GM10847 (cell line): ENCODE measurements around the gene CSNK1G2.

Source experiments
- POLR2A ChIP-seq: IDR thresholded peaks from 2 replicates; pipeline ENCODE4 v1.6.1; 2011; ENCODE audit not compliant: insufficient read length; ENCODE audit errors: extremely low read depth

CSNK1G2 gene

DNA sequence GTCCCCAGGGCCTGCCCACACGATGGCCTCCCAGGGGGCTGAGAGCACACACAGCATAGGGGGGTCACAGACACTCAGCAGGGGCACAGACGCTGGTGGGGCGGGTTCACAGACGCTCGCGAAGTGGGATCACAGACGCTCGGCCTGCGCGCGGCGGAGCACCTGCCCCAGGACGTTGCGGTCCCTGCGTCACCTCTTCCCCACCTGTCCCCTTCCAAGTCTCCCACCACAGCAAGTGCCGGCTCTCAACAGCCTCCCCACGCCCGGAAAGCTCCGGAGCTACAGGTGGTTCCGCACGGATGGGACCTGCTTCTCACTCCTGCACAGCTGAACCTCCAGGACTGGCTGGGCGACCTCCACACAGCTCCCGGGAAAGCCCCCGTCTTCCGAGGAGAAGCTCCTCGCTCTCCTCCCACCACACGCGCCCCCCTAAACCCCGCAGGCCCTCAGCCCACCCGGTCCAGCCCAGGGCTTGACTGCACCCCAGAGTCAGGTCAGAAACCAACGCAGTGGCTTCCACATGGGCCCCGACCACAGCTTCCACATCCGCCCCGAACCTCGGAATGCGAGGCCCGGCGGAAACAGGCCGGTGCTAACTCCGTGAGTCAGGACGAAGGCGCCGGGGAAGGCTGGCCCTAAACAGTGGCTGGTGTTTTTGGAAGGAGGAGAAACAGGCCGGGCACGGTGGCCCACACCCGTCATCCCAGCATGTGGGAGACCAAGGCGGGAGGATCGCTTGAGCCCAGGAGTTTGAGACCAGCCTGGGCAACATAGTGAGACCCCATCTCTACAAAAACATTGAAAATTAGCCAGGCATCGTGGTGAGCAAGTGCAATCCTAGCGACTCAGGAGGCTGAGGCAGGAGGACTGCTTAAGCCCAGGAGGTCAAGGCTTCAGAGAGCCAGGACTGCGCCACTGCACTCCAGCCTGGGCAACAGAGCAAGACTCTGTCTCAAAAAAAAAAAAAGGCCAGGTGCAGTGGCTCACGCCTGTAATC, 58.0 kb downstream of the CSNK1G2 start:
- no peak for TF ChIP-seq POLR2A

DNA sequence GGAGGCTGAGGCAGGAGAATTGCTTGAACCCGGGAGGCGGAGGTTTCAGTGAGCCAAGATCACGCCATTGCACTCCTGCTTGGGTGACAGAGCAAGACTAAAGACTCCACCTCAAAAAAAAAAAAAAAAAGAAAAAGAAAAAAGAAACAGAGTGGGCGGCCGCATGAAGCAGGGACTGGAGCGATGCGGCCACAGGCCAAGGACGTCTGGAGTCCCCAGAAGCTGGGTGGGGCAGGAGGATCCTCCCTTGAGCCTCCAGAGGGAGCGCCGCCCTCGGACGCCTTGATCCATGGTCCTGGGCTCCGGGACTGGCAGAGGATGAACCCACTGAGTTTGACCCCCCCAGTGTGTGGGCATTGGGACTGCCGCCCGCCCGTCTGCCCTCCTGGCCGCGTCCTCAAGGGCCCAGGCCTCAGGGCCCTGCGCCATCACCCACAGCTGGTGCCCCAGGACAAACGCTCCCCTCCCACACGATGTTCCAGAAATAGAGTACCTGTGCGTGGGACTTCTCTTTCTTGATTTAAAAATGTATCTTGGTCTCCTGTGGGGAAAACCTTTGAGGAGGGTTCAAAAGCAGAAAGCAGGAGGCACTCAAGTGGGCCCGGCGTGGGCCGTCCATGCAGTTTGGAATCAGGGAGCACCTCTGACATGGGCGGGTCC, 59.0 kb downstream of the CSNK1G2 start:
- no peak for TF ChIP-seq POLR2A

DNA sequence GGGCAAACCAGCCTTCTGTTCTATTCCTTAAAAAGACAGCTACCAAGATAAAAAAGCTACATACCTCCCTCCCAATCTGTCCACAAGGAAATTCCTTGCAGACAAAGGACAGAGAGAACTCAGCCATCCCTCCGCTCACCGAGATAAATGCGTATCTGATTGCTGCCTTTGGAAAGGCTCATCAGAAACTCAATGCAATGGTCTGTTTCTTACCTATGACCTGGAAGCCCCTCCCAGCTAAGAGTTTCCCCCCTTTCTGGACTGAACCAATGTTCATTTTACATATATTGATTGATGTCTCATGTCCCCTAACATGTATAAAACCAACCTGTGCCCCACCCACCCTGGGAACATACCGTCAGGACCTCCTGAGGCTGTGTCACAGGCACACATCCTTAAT, 62.9 kb downstream of the CSNK1G2 start:
- TF ChIP-seq POLR2A, result no peak

DNA sequence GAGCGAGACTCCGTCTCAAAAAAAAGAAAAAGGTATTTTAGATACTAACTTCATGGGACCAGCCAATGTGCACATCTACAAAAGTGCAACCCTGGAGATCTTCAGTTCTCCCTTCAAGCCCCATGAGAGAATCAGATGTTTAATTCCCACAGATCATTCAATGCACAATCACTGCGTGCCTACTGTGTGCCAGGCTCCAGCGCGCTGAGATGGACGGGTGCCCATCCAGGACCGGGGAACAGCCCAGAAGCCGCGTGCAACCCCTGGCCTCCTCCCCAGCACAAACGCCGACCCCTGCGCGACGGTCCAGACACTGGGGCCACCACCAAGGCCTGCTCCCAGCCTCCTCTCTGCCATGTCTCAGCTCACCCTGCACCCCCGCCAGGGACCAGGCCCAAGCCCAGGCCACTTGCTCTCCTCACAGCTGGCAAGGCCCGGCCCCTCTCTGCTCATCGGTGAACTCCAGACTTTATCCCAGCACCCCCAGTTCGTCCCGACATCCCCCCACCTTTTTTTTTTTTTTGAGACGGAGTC, 69.2 kb downstream of the CSNK1G2 start:
- TF ChIP-seq POLR2A, result no peak

DNA sequence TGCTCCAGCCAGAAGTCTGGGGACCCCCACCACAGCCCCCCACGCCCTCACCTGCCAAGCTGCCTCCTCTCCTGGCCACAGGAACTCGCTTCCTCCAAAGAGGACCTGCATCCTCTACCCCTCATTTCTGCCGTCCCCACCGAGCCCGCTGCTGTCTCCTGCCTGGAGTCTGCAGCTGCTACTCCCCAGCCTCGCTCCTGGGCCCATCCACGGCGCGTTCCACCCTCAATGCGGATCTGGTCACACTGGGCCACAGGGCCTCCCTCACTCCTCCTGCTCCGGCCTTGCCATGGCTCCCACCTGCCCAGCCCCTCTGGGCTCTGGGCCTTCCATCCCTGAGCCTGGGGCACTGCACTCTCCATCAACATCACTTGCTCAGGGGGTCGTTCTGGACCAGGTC, 70.2 kb downstream of the CSNK1G2 start:
- no peak for TF ChIP-seq POLR2A

DNA sequence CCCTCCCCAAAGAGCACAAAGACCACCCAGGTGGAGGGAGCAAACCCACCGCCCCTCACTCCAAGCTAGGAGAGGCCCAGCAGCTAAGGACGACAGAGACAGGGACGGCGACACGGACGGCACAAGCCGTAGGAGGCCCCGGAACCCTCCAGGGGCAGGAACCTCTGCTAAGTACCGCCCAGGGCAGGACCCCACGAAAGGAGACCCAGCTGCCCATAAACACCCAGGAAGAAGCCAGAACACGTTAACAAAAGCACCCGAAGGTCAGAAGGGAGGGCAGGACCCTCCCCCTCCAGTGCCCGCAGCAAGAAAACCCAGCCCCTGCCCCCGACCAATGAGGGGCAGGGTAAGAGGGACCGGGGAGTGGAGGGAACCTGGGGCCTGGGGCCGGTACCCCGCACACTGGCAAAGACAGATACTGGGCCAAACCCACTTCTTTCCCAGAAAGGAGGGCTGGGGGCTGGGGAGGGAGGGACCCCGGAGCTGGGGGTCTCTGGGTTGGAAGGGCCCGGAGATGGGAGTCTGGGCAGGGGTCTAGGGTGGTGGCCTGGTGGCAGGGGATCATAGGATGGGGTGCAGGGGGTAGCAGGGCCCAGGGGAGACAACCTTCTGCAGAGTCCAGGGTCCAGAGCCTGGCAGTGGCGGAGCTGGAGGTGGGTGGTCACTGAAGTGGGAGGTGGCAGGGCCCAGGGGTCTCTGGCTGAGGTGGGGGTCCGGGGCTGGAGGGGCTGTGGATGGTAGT, 72.1 kb downstream of the CSNK1G2 start:
- no peak for TF ChIP-seq POLR2A

DNA sequence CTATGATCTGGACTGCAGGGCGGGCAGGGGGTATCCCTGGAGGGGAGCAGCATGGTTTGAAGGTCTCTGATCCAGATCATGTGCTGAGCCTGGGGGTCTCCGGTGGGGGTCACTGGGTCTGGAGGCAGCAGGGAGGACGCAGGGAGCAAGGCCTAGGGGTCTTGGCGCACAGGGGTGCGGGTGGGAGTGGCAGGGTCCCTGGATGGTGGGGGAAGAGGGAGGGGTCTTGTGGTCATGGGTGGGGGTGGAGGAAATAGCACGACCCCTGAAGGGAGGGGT, 72.7 kb downstream of the CSNK1G2 start:
- no peak for TF ChIP-seq POLR2A

DNA sequence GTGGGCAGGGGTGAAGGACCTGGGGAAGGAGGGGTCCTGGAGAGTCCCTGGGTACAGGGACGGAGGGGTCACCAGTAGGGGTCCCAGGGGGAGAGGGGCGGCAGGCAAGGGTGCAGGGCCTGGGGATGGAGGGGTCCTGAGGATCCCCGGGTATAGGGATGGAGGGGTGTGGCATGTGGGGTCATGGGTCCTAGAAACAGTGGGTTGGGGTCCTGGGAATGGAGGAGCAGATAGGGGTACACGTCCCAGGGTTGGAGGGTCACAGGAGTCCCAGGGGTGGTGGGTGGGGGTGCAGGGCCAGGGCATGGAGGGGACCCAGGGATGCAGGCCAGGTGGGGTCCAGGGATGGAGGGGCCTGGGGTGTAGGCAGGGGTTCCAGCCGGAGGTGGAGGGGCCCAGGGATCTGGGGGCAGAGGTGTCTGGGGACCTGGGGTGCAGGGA, 73.2 kb downstream of the CSNK1G2 start:
- no peak for TF ChIP-seq POLR2A

DNA sequence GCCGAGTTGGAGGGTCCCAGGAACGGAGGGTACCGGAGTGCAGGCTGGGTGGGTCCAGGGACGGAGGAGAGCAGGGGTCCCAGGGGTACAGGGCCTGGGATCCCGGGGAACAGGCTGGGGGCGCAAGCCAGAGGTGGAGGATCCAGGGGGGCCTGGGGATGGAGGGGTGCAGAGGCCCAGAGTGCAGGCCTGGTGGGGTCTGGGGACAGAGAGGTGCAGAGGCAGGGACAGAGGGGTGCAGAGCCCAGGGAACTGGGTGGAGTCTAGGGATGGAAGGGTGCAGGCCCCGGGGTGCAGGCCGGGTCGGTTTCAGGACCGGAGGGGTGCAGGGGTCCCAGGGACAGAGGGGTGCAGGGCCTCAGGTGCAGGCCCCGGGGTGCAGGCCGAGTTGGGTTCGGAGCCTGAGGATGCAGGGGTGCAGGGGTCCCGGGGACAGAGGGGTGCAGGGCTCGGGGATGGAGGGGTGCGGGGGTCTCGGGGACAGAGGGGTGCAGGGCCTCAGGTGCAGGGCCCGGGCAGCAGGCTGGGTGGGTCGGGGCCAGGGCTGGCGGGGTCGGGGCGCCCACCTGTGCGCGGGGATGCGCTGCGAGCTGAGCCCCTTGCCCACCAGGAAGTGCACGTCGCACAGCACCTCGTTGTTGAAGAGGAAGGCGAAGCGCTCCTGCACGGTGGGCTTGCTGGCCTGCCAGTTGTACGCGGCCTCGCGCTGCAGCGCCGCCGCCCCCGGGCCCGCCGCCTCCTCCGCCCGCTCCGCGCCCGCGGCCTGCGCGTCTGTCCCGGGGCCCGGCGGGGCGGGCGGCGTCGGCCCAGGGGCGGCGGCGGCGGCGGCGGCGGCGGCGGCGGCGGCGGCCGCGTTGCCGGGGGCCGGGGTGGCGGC, 74.0 kb downstream of the CSNK1G2 start:
- no peak for TF ChIP-seq POLR2A

DNA sequence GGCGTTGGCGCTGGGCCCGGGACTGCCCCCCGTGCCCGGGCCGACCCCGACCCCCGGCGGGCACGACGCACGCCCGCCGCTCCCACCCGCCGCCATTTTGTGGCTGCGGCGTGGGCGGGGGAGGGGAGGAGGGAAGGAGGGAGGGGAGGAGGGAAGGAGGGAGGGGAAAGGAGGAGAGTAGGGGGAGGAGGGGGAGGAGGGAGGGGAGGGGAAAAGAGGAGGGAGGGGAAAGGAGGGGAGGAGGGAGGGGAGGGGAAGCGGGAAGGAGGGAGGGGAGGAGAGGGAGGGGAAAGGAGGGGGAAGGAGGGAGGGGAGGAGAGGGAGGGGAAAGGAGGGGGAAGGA, 74.6 kb downstream of the CSNK1G2 start, which contains the start of gene BTBD2:
BTBD2 (minus strand) TSS at position 107 of the 343 bp plus-strand sequence; CDS start at position 96, 11 bp downstream.
- peak; percentile 21 for TF ChIP-seq POLR2A

DNA sequence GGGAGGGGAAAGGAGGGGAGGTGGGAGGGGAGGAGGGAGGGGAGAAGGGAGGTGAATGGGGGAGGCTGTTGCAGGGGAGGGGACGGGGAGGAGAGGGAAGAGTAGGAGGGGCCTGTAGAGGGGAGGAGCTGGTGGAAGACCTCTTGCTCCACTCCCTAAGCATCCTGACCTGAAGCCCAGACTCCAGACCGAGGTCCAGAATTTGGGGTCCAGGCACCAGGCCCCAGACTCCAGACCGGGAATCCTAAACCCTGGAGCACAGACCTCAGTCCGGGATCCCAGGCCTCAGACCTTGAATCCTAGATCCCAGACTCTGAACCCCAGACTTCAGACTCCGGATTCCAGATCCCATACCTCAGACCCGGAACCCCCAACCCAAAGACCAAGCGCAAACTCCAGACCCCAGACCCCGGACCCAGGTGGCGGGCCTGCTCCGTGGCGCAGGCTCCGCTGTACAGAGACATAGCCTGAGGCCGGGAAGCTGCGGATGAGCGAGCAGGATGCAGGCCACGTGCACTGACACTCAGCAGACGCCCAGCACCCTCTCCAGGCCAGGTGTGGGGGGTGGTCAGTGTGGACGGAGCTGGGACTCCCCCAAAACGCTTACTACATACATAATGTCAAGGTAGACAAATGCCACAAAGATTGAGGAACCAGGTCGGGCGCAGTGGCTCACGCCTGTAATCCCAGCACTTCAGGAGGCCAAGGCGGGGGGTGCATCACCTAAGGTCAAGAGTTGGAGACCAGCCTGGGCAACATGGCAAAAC, 75.3 kb downstream of the CSNK1G2 start:
- TF ChIP-seq POLR2A, result no peak

DNA sequence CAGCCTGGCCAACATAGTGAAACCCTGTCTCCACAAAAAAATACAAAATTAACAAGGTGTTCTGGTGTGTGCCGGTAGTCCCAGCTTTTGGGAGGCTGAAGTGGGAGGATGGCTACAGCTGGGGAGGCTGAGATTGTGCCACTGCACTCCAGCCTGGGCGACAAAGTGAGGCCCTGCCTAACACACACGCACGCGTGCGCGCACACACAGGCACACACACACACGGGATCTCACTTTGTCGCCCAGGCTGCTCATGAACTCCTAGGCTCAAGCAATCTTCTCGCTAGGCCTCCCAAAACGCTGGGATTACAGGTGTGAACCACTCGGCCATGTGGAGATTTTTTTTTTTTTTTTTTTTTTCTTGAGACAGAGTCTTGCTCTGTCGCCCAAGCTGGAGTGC, 77.8 kb downstream of the CSNK1G2 start:
- no peak for TF ChIP-seq POLR2A

DNA sequence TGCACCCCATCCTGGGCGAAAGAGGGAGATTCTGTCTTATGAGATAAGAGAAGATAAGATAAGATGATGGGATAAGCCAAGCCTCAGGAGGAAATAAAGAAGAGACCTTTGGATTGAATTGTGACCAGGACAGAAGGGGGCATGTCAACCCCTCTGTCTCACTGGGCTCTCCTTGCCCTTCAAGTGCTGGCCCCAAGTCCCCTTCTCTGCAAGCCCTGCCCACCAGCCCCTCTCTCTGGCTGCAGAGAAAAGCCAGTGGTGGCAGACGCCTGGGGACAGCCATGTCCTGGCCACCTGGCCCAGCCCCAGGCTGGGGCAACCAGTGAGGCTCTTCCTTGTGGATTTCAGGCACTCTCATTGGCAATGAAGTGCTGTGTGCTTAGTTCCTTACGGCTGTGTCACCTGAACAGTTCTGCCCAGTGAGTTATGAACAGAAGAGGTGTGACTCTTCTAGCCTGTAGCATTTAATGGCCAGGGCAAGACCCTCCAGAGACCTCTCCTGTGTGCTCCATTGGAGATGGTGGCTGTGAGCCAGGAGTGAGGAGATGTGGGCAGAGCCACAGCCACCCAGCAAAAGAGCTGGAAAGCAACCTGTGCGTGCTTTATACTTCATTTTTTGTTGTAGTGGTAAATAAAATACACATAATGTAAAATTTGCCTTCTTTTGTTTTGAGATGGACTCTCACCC, 80.6 kb downstream of the CSNK1G2 start:
- no peak for TF ChIP-seq POLR2A
